Activated naive CD4-positive, alpha-beta T cell treated with anti-CD3 and anti-CD28 coated beads, Interleukin-2, amount 50 U/mL, for 72 hours (primary cell): ENCODE results near the gene ITM2C. TPM values are rescaled to one million over a fixed set of nuclear protein-coding genes. Genes with fewer than 3 reads are reported as not detected.

Experiments used
- ATAC-seq, 2 donors: fragments of 150-1000 bp; cut with Tn5 transposase; 2 replicates each; pipeline ENCODE4 v1.10.0; 2021; ENCODE audit warnings: mild to moderate bottlenecking in 2 of 2, moderate library complexity in 2 of 2
- DNase-seq, 2 donors: peaks; one replicate each; pipeline ENCODE4 v3.0.0; 2021 to 2022; ENCODE audit warnings: low spot score in 2 of 2
- H3K27ac Mint-ChIP-seq, 2 donors: one replicate each; pipeline ENCODE4 v1.8.0; 2022; ENCODE audit warnings: mild to moderate bottlenecking in 2 of 2, mixed read lengths in 2 of 2
- H3K36me3 Mint-ChIP-seq, 2 donors: one replicate each; pipeline ENCODE4 v1.8.0; 2022; ENCODE audit warnings: mixed read lengths in 2 of 2
- H3K9me3 Mint-ChIP-seq, 2 donors: one replicate each; pipeline ENCODE4 v1.8.0; 2022; ENCODE audit warnings: mixed read lengths in 2 of 2
- total RNA-seq, 2 donors: library from RNA; stranded (reverse); gene quantifications; one replicate each; pipeline ENCODE4 v1.2.3, GENCODE V29; 2022

Gene ITM2C
- total RNA-seq, 2 donors from 2014 or later = 18.4 to 90.2 TPM

GRCh38 chr2:230842473-230842872 is 22.3 kb upstream of the ITM2C start:
- peaks cover 3 to 7% of the 10 kb centered on the region in 2 donors for H3K9me3 Mint-ChIP-seq
- H3K27ac Mint-ChIP-seq = no peak overlapping the region
- no peak for DNase-seq
- H3K36me3 Mint-ChIP-seq = peaks cover 0 to 12% of the 10 kb centered on the region in 2 donors
- no peak for ATAC-seq

- no peak overlapping the region for H3K27ac Mint-ChIP-seq
- peaks cover 3 to 7% of the 10 kb centered on the region in 2 donors for H3K9me3 Mint-ChIP-seq
- DNase-seq = no peak
- peaks cover 0 to 10% of the 10 kb centered on the region in 2 donors for H3K36me3 Mint-ChIP-seq
- ATAC-seq = no peak
Measured at GRCh38 chr2:230843132-230843531, 21.6 kb upstream of the ITM2C start.

- H3K9me3 Mint-ChIP-seq = no peaks in the 10 kb centered on the region
- H3K27ac Mint-ChIP-seq = no peak overlapping the region
- H3K36me3 Mint-ChIP-seq = peaks cover 0 to 5% of the 10 kb centered on the region in 2 donors
- DNase-seq (no peak), ATAC-seq (no peak)
Measured at GRCh38 chr2:230846360-230846759, 18.4 kb upstream of the ITM2C start.

GRCh38 chr2:230847883-230848388 is 16.8 kb upstream of the ITM2C start:
- H3K36me3 Mint-ChIP-seq = peaks cover 0 to 5% of the 10 kb centered on the region in 2 donors
- H3K27ac Mint-ChIP-seq = peak overlapping the region in 1 of 2 donors; percentile 31
- DNase-seq = peak; percentile 91 to 96

GRCh38 chr2:230849633-230850357 is 14.9 kb upstream of the ITM2C start:
- H3K27ac Mint-ChIP-seq = no peak overlapping the region
- H3K9me3 Mint-ChIP-seq = no peaks in the 10 kb centered on the region
- H3K36me3 Mint-ChIP-seq = peaks cover 0 to 5% of the 10 kb centered on the region in 2 donors
- DNase-seq = peak in 1 of 2 donors; percentile 84
- ATAC-seq = peak; percentile 34 to 61

More at GRCh38 chr2:230847883-230848388, 16.8 kb upstream of the ITM2C start:
- no peaks in the 10 kb centered on the region for H3K9me3 Mint-ChIP-seq
- ATAC-seq = peak; percentile 93 to 95

- H3K27ac Mint-ChIP-seq = no peak overlapping the region
- no peaks in the 10 kb centered on the region for H3K9me3 Mint-ChIP-seq
- no peak for ATAC-seq
- no peak for DNase-seq
- H3K36me3 Mint-ChIP-seq = peaks cover 0 to 5% of the 10 kb centered on the region in 2 donors
Measured at GRCh38 chr2:230850358-230850658, 14.4 kb upstream of the ITM2C start.

- ATAC-seq (no peak), DNase-seq (no peak)
- Mint-ChIP-seq H3K9me3 (no peaks in the 10 kb centered on the region), H3K36me3 (no peaks in the 10 kb centered on the region), H3K27ac (no peak overlapping the region)
Measured at GRCh38 chr2:230852113-230852512, 12.6 kb upstream of the ITM2C start.

GRCh38 chr2:230861552-230862255 is 3.0 kb upstream of the ITM2C start:
- ATAC-seq = no peak
- peak in 1 of 2 donors; percentile 37 for DNase-seq
- Mint-ChIP-seq H3K9me3 (no peaks in the 10 kb centered on the region), H3K27ac (no peak overlapping the region), H3K36me3 (no peaks in the 10 kb centered on the region)

- no peak for ATAC-seq
- no peak for DNase-seq
- H3K27ac Mint-ChIP-seq = no peak overlapping the region
- H3K36me3 Mint-ChIP-seq = no peaks in the 10 kb centered on the region
- no peaks in the 10 kb centered on the region for H3K9me3 Mint-ChIP-seq
Measured at GRCh38 chr2:230862292-230862691, 2.5 kb upstream of the ITM2C start.

- no peaks in the 10 kb centered on the region for H3K36me3 Mint-ChIP-seq
- ATAC-seq (no peak), DNase-seq (no peak)
- no peaks in the 10 kb centered on the region for H3K9me3 Mint-ChIP-seq
- no peak overlapping the region for H3K27ac Mint-ChIP-seq
Measured at GRCh38 chr2:230863031-230863430, 1.7 kb upstream of the ITM2C start.

- ATAC-seq = no peak
- H3K36me3 Mint-ChIP-seq = no peaks in the 10 kb centered on the region
- no peaks in the 10 kb centered on the region for H3K9me3 Mint-ChIP-seq
- DNase-seq = no peak
- peak overlapping the region in 1 of 2 donors; percentile 40 for H3K27ac Mint-ChIP-seq
Measured at GRCh38 chr2:230863442-230864121, 1.2 kb upstream of the ITM2C start.

GRCh38 chr2:230864122-230864604 is 579 bp upstream of the ITM2C start:
- H3K9me3 Mint-ChIP-seq = no peaks in the 10 kb centered on the region
- DNase-seq (no peak), ATAC-seq (peak; percentile 2 to 12)
- no peaks in the 10 kb centered on the region for H3K36me3 Mint-ChIP-seq
- H3K27ac Mint-ChIP-seq = peak overlapping the region; percentile 40 to 78

- no peaks in the 10 kb centered on the region for H3K9me3 Mint-ChIP-seq
- no peak for DNase-seq
- H3K27ac Mint-ChIP-seq = peak overlapping the region in 1 of 2 donors; percentile 50
- H3K36me3 Mint-ChIP-seq = no peaks in the 10 kb centered on the region
- no peak for ATAC-seq
Measured at GRCh38 chr2:230865307-230865765, 594 bp downstream of the ITM2C start.

- no peak for ATAC-seq
- H3K9me3 Mint-ChIP-seq = no peaks in the 10 kb centered on the region
Measured at GRCh38 chr2:230865766-230866755, 1.3 kb downstream of the ITM2C start.

GRCh38 chr2:230866756-230867523 is 2.2 kb downstream of the ITM2C start:
- DNase-seq (peak in 1 of 2 donors; percentile 50), ATAC-seq (no peak)
- H3K36me3 Mint-ChIP-seq = no peaks in the 10 kb centered on the region
- H3K27ac Mint-ChIP-seq = no peak overlapping the region
- no peaks in the 10 kb centered on the region for H3K9me3 Mint-ChIP-seq

More at GRCh38 chr2:230865766-230866755, 1.3 kb downstream of the ITM2C start:
- Mint-ChIP-seq H3K36me3 (no peaks in the 10 kb centered on the region), H3K27ac (peak overlapping the region in 1 of 2 donors; percentile 50)
- peak in 1 of 2 donors; percentile 56 for DNase-seq
